HEK293 (cell line): Measurements from ENCODE around the gene LMF1.

Experiments used
- CTCF ChIA-PET: fragments of 350-600 bp; formaldehyde crosslinking; extraction: SDS; loops from one replicate; lab custom pipeline; 2021; ENCODE audit warnings: antibody characterized with exemption; lab: Yijun Ruan, JAX
- POLR2A ChIA-PET: fragments of 300-600 bp; formaldehyde crosslinking; extraction: SDS; loops from one replicate; lab custom pipeline; 2020; ENCODE audit warnings: antibody characterized with exemption, inconsistent platforms; lab: Yijun Ruan, JAX
- H3K27ac ChIP-seq: fragments of 200-500 bp; sonication (Bioruptor generic); 2 replicates; pipeline ENCODE4 v1.5.1; 2014; ENCODE audit warnings: low read depth, low read length, control low read depth, inconsistent platforms; ENCODE audit errors: extremely low read depth
- H3K36me3 ChIP-seq, 2 experiments: fragments of 200-500 bp in 1 of 2; sonication (Bioruptor generic) in 1 of 2; 1 replicate in 1 of 2; 2 replicates in 1 of 2; pipeline ENCODE4 v1.5.1; 2014 to 2017; ENCODE audit warnings: inconsistent platforms in 2 of 2, low read length in 2 of 2; ENCODE audit not compliant: control insufficient read depth in 2 of 2, insufficient read depth in 1 of 2
- H3K4me1 ChIP-seq: fragments of 200-500 bp; sonication (Bioruptor generic); 2 replicates; pipeline ENCODE4 v1.5.1; 2014; ENCODE audit warnings: mild to moderate bottlenecking, low read length, inconsistent platforms; ENCODE audit not compliant: control insufficient read depth, insufficient read depth
- H3K4me3 ChIP-seq: 2 replicates; pipeline ENCODE4 v1.5.1; 2011; ENCODE audit warnings: low read depth, mild to moderate bottlenecking, control low read depth, low read length, moderate library complexity
- H3K9me3 ChIP-seq: fragments of 200-500 bp; sonication (Bioruptor generic); 2 replicates; pipeline ENCODE4 v1.5.1; 2014; ENCODE audit warnings: low read depth, low read length, inconsistent platforms; ENCODE audit not compliant: control insufficient read depth, insufficient read depth
- HOXD13 ChIP-seq: sonication (generic); formaldehyde crosslinking; IDR thresholded peaks from 2 replicates; pipeline ENCODE4 v1.8.0; 2022; ENCODE audit warnings: missing genetic modification reagents, borderline replicate concordance
- MZF1 ChIP-seq: fragments of 450-650 bp; formaldehyde crosslinking; IDR thresholded peaks from 2 replicates; pipeline ENCODE4 v1.5.1; 2017; ENCODE audit warnings: missing biosample characterization, missing genetic modification characterization, borderline replicate concordance
- REPIN1 ChIP-seq: fragments of 450-650 bp; formaldehyde crosslinking; IDR thresholded peaks from 2 replicates; pipeline ENCODE4 v1.5.1; 2017; ENCODE audit warnings: missing biosample characterization, missing genetic modification characterization, low read depth
- ZBTB17 ChIP-seq: fragments of 450-650 bp; formaldehyde crosslinking; IDR thresholded peaks from 2 replicates; pipeline ENCODE4 v1.5.1; 2016; ENCODE audit warnings: missing biosample characterization, missing genetic modification characterization
- ZBTB26 ChIP-seq: fragments of 450-650 bp; formaldehyde crosslinking; optimal IDR thresholded peaks from 2 replicates; pipeline ENCODE3; 2016; ENCODE audit warnings: missing biosample characterization, mild to moderate bottlenecking, missing genetic modification characterization
- ZBTB7A ChIP-seq: fragments of 450-650 bp; formaldehyde crosslinking; IDR thresholded peaks from 2 replicates; pipeline ENCODE4 v1.5.1; 2016; ENCODE audit warnings: low read depth, missing biosample characterization, missing genetic modification characterization
- ZFP37 ChIP-seq: fragments of 450-650 bp; formaldehyde crosslinking; IDR thresholded peaks from 2 replicates; pipeline ENCODE4 v1.5.1; 2016; ENCODE audit warnings: missing biosample characterization, missing genetic modification characterization
- ZFP41 ChIP-seq: fragments of 450-650 bp; formaldehyde crosslinking; IDR thresholded peaks from 2 replicates; pipeline ENCODE4 v1.5.1; 2016; ENCODE audit warnings: missing biosample characterization, missing genetic modification characterization, borderline replicate concordance
- ZFP69B ChIP-seq: fragments of 450-650 bp; formaldehyde crosslinking; IDR thresholded peaks from 2 replicates; pipeline ENCODE4 v1.5.1; 2016; ENCODE audit warnings: missing biosample characterization, missing genetic modification characterization
- ZNF148 ChIP-seq: fragments of 450-650 bp; formaldehyde crosslinking; IDR thresholded peaks from 2 replicates; pipeline ENCODE4 v1.5.0; 2017; ENCODE audit warnings: missing biosample characterization, missing genetic modification characterization, borderline replicate concordance
- ZNF169 ChIP-seq: fragments of 450-650 bp; formaldehyde crosslinking; IDR thresholded peaks from 2 replicates; pipeline ENCODE4 v1.5.1; 2016; ENCODE audit warnings: missing biosample characterization, missing genetic modification characterization
- ZNF175 ChIP-seq: fragments of 450-650 bp; formaldehyde crosslinking; IDR thresholded peaks from 2 replicates; pipeline ENCODE4 v1.5.1; 2016; ENCODE audit warnings: missing biosample characterization, missing genetic modification characterization
- ZNF223 ChIP-seq: fragments of 450-650 bp; formaldehyde crosslinking; IDR thresholded peaks from 2 replicates; pipeline ENCODE4 v1.5.1; 2016; ENCODE audit warnings: missing biosample characterization, missing genetic modification characterization
- ZNF248 ChIP-seq: fragments of 450-650 bp; formaldehyde crosslinking; IDR thresholded peaks from 2 replicates; pipeline ENCODE4 v1.5.1; 2017; ENCODE audit warnings: missing biosample characterization, missing genetic modification characterization
- ZNF555 ChIP-seq: fragments of 450-650 bp; formaldehyde crosslinking; conservative IDR thresholded peaks from 2 replicates; pipeline ENCODE4 v1.5.1; 2017; ENCODE audit warnings: missing biosample characterization, mild to moderate bottlenecking, missing genetic modification characterization, inconsistent platforms
- ZNF580 ChIP-seq: fragments of 450-650 bp; formaldehyde crosslinking; IDR thresholded peaks from 2 replicates; pipeline ENCODE4 v1.5.1; 2016; ENCODE audit warnings: missing biosample characterization, missing genetic modification characterization
- ZNF626 ChIP-seq: fragments of 450-650 bp; sonication (Bioruptor Pico); formaldehyde crosslinking; IDR thresholded peaks from 2 replicates; pipeline ENCODE4 v1.5.1; 2018; ENCODE audit warnings: missing biosample characterization, missing genetic modification characterization, inconsistent platforms
- ZNF707 ChIP-seq: fragments of 450-650 bp; formaldehyde crosslinking; IDR thresholded peaks from 2 replicates; pipeline ENCODE4 v1.5.1; 2016; ENCODE audit warnings: missing biosample characterization, missing genetic modification characterization
- ZNF768 ChIP-seq: fragments of 450-650 bp; formaldehyde crosslinking; IDR thresholded peaks from 2 replicates; pipeline ENCODE4 v1.5.1; 2018; ENCODE audit warnings: missing biosample characterization, mild to moderate bottlenecking, missing genetic modification characterization
- ZNF777 ChIP-seq: fragments of 450-650 bp; formaldehyde crosslinking; IDR thresholded peaks from 2 replicates; pipeline ENCODE4 v1.5.1; 2017; ENCODE audit warnings: missing biosample characterization, missing genetic modification characterization, borderline replicate concordance
- ZNF843 ChIP-seq: fragments of 450-650 bp; formaldehyde crosslinking; IDR thresholded peaks from 2 replicates; pipeline ENCODE4 v1.5.1; 2016; ENCODE audit warnings: missing biosample characterization, missing genetic modification characterization

The LMF1 gene

GRCh38 chr16:974001-974601 is 3.3 kb upstream of the LMF1 start:
- CTCF ChIA-PET: interaction anchor here (0.6 kb wide), 1 partner anchor 94 kb away, joined by 3 read pairs; no protein-coding TSS in a partner anchor
- Histone ChIP-seq H3K9me3 (no peaks in the 10 kb centered on the region), H3K27ac (no peak overlapping the region), H3K4me3 (no peak overlapping the region), H3K4me1 (peaks cover 7% of the 10 kb centered on the region; the same call in 1 of the 2 replicates), H3K36me3 (no peaks in the 10 kb centered on the region)
- TF ChIP-seq ZNF777 (tag by site-specific recombination): no peak
- TF ChIP-seq ZNF707 (tag by site-specific recombination): no peak
- TF ChIP-seq HOXD13 (CRISPR knock-in tag): no peak
- no peak for TF ChIP-seq ZBTB17 (tag by site-specific recombination)
- no peak for TF ChIP-seq ZNF580
- TF ChIP-seq ZFP41 (tag by site-specific recombination): no peak
- no peak for TF ChIP-seq ZFP37 (tag by site-specific recombination)
- no peak for TF ChIP-seq ZFP69B (tag by site-specific recombination)
- TF ChIP-seq ZNF223 (tag by site-specific recombination): no peak
- no peak for TF ChIP-seq ZBTB26 (tag by site-specific recombination)
- TF ChIP-seq MZF1 (tag by site-specific recombination): no peak
- no peak for TF ChIP-seq ZNF169 (tag by site-specific recombination)
- no peak for TF ChIP-seq ZNF148 (tag by site-specific recombination)
- no peak for TF ChIP-seq ZBTB7A
- POLR2A ChIA-PET: no interaction called here

- H3K9me3 ChIP-seq: no peaks in the 10 kb centered on the region
- TF ChIP-seq ZNF768 (no peak), ZNF555 (tag by site-specific recombination) (no peak), REPIN1 (no peak), ZNF248 (tag by site-specific recombination) (no peak), ZNF626 (tag by site-specific recombination) (no peak), ZNF223 (tag by site-specific recombination) (no peak), ZNF843 (tag by site-specific recombination) (no peak), ZNF175 (tag by site-specific recombination) (no peak), ZFP41 (tag by site-specific recombination) (no peak)
- TF ChIP-seq, all 188 proteins: peak for 0
- POLR2A ChIA-PET: no interaction called here
- H3K27ac ChIP-seq: no peak overlapping the region
- CTCF ChIA-PET: interaction anchor here (0.6 kb wide), 1 partner anchor 94 kb away, joined by 3 read pairs; no protein-coding TSS in a partner anchor
- H3K4me1 ChIP-seq: peaks cover 7% of the 10 kb centered on the region; the same call in 1 of the 2 replicates
- no peak overlapping the region for H3K4me3 ChIP-seq
- no peaks in the 10 kb centered on the region for H3K36me3 ChIP-seq
Measured at GRCh38 chr16:973366-973765, 2.6 kb upstream of the LMF1 start.
